OCI-LY1 (cell line): ENCODE results near the gene COL3A1.

Source experiments
- H2AFZ ChIP-seq: fragments of 200-600 bp; sonication (generic), shearing (Covaris generic); 2 replicates; pipeline ENCODE4 v1.6.0; 2014; ENCODE audit warnings: antibody characterized with exemption, mild to moderate bottlenecking, low read length
- H3F3A ChIP-seq: fragments of 200-600 bp; sonication (generic), shearing (Covaris generic); 2 replicates; pipeline ENCODE4 v1.6.0; 2014; ENCODE audit warnings: mild to moderate bottlenecking, antibody characterized with exemption, low read length, moderate library complexity; ENCODE audit not compliant: insufficient read depth
- H3K27ac ChIP-seq: fragments of 200-600 bp; sonication (generic); 2 replicates; pipeline ENCODE4 v1.5.1; 2014; ENCODE audit warnings: low read length, mixed run types, mild to moderate bottlenecking, low read depth; ENCODE audit not compliant: poor library complexity, severe bottlenecking
- H3K27me3 ChIP-seq: fragments of 200-600 bp; sonication (generic); 2 replicates; pipeline ENCODE4 v1.6.0; 2014; ENCODE audit warnings: antibody characterized with exemption, mild to moderate bottlenecking, low read length, moderate library complexity; ENCODE audit not compliant: insufficient read depth
- H3K36me3 ChIP-seq: fragments of 200-600 bp; sonication (generic); 2 replicates; pipeline ENCODE4 v1.6.1; 2014; ENCODE audit warnings: mild to moderate bottlenecking, antibody characterized with exemption, low read length, moderate library complexity, mixed read lengths; ENCODE audit not compliant: insufficient read depth
- H3K4me1 ChIP-seq: fragments of 200-600 bp; sonication (generic); 2 replicates; pipeline ENCODE4 v1.5.1; 2014; ENCODE audit warnings: mild to moderate bottlenecking, low read length, moderate library complexity; ENCODE audit not compliant: insufficient read depth, severe bottlenecking
- H3K4me2 ChIP-seq: fragments of 200-600 bp; sonication (generic), shearing (Covaris generic); 2 replicates; pipeline ENCODE4 v1.6.1; 2014; ENCODE audit warnings: low read length
- H3K4me3 ChIP-seq: fragments of 200-600 bp; sonication (generic); 2 replicates; pipeline ENCODE4 v1.5.1; 2014; ENCODE audit warnings: low read length, low read depth, mild to moderate bottlenecking, mixed read lengths; ENCODE audit not compliant: poor library complexity, severe bottlenecking
- H3K79me2 ChIP-seq: fragments of 200-600 bp; shearing (Covaris generic); 2 replicates; pipeline ENCODE4 v1.6.1; 2016; ENCODE audit warnings: mixed run types, low read length, mixed read lengths; ENCODE audit not compliant: insufficient read depth
- H3K9ac ChIP-seq: fragments of 200-600 bp; sonication (generic), shearing (Covaris generic); 2 replicates; pipeline ENCODE4 v1.6.1; 2014; ENCODE audit warnings: mild to moderate bottlenecking, low read length, mixed read lengths
- H3K9me2 ChIP-seq: fragments of 200-600 bp; sonication (generic), shearing (Covaris generic); 2 replicates; pipeline ENCODE4 v1.6.1; 2014; ENCODE audit warnings: low read depth, mild to moderate bottlenecking, low read length, mixed read lengths
- H3K9me3 ChIP-seq: fragments of 200-600 bp; shearing (Covaris generic); 2 replicates; pipeline ENCODE4 v1.6.1; 2014; ENCODE audit warnings: low read length, mixed read lengths
- H4K20me1 ChIP-seq: fragments of 200-600 bp; sonication (generic), shearing (Covaris generic); 2 replicates; pipeline ENCODE4 v1.6.0; 2016; ENCODE audit warnings: mild to moderate bottlenecking, low read length; ENCODE audit not compliant: insufficient read depth
- EZH2 ChIP-seq: fragments of 200-600 bp; sonication (generic), shearing (Covaris generic); IDR thresholded peaks from 2 replicates; pipeline ENCODE4 v1.8.0; 2017; ENCODE audit warnings: borderline replicate concordance, mixed run types, mild to moderate bottlenecking, antibody characterized with exemption, low read length, moderate library complexity, mixed read lengths
- TF ChIP-seq, protein P1 (sequence below): fragments of 200-600 bp; sonication (generic), shearing (Covaris generic); IDR thresholded peaks from 2 replicates; pipeline ENCODE4 v1.5.1; 2017; ENCODE audit warnings: mild to moderate bottlenecking, antibody characterized with exemption, low read length, moderate library complexity, mixed read lengths

The COL3A1 gene

DNA sequence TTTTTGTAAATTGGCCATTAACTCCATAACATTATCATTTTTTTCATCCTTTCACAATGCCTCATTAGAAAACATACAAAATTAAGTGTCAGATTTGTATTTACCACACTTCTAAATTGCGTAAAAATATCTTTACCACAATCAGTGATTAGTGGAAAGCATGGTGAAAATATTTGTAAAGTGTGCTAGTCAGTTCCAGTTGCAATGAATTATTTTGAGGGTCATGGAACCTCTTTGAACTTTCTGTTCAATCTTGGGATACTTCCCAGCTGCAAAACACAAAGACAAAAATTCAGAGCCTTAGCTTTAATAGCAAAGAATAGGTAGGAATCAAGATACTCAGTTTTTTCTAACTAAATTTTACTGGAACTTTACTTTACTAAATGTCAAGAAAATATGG lies 4.0 kb upstream of the COL3A1 start:
- Histone ChIP-seq H3K9me2 (no peaks in the 10 kb centered on the region), H3K27me3 (no peaks in the 10 kb centered on the region), H3K9ac (no peak overlapping the region), H3F3A (no peaks in the 10 kb centered on the region), H3K79me2 (no peaks in the 10 kb centered on the region), H3K9me3 (no peaks in the 10 kb centered on the region), H4K20me1 (no peaks in the 10 kb centered on the region), H3K27ac (no peak overlapping the region), H3K4me2 (no peak overlapping the region), H2AFZ (no peak overlapping the region), H3K4me1 (peaks cover 11% of the 10 kb centered on the region), H3K4me3 (no peak overlapping the region), H3K36me3 (no peaks in the 10 kb centered on the region)
- TF ChIP-seq, protein P1, sequence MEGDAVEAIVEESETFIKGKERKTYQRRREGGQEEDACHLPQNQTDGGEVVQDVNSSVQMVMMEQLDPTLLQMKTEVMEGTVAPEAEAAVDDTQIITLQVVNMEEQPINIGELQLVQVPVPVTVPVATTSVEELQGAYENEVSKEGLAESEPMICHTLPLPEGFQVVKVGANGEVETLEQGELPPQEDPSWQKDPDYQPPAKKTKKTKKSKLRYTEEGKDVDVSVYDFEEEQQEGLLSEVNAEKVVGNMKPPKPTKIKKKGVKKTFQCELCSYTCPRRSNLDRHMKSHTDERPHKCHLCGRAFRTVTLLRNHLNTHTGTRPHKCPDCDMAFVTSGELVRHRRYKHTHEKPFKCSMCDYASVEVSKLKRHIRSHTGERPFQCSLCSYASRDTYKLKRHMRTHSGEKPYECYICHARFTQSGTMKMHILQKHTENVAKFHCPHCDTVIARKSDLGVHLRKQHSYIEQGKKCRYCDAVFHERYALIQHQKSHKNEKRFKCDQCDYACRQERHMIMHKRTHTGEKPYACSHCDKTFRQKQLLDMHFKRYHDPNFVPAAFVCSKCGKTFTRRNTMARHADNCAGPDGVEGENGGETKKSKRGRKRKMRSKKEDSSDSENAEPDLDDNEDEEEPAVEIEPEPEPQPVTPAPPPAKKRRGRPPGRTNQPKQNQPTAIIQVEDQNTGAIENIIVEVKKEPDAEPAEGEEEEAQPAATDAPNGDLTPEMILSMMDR = no peak
- no peak for TF ChIP-seq EZH2

DNA sequence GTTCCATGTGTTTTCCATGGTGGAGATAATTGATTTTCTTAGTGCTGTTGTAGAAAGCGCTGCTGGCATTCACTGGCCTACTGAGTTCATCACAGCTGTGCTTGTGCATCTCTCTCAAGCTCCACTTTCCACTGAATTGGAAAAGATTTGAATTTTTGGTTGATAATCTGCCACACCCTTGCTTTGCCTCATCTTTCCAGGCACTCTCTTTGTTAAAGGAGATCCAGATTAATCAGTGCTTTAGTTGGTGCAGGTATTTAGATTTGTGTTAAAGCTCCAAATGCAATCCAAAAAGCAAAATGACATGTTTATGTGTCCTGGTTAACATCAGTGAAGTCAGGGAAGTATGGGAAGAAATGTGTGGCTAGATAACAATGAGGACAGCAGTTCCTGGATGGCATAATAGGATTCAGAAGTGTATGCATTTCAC lies 2.7 kb upstream of the COL3A1 start:
- Histone ChIP-seq H3K4me2 (no peak overlapping the region), H3K79me2 (no peaks in the 10 kb centered on the region), H3K4me3 (no peak overlapping the region), H3K27ac (no peak overlapping the region), H3F3A (no peaks in the 10 kb centered on the region), H3K4me1 (peaks cover 24% of the 10 kb centered on the region), H3K27me3 (no peaks in the 10 kb centered on the region), H3K9me3 (no peaks in the 10 kb centered on the region), H2AFZ (no peak overlapping the region), H3K9ac (no peak overlapping the region), H4K20me1 (no peaks in the 10 kb centered on the region), H3K36me3 (no peaks in the 10 kb centered on the region), H3K9me2 (no peaks in the 10 kb centered on the region)
- TF ChIP-seq, protein P1 = no peak
- no peak for TF ChIP-seq EZH2

- no peaks in the 10 kb centered on the region for H3K27me3 ChIP-seq
- no peaks in the 10 kb centered on the region for H3K36me3 ChIP-seq
- H3K79me2 ChIP-seq = no peaks in the 10 kb centered on the region
- TF ChIP-seq, protein P1 = no peak
- no peak for TF ChIP-seq EZH2
- H3K4me1 ChIP-seq = peaks cover 46% of the 10 kb centered on the region
- no peaks in the 10 kb centered on the region for H4K20me1 ChIP-seq
- H3K27ac ChIP-seq = no peak overlapping the region
- H3K4me3 ChIP-seq = no peak overlapping the region
- H2AFZ ChIP-seq = no peak overlapping the region
- H3K9ac ChIP-seq = no peak overlapping the region
- H3K4me2 ChIP-seq = no peak overlapping the region
- H3K9me3 ChIP-seq = no peaks in the 10 kb centered on the region
- H3F3A ChIP-seq = no peaks in the 10 kb centered on the region
- H3K9me2 ChIP-seq = no peaks in the 10 kb centered on the region
These were observed 532 bp upstream of the COL3A1 start for GRCh38 chr2:188973641-188974040.
